ENCODE results near the gene TRAM2.

TRAM2 gene

GRCh38 chr6:52522655-52523054, 54.2 kb downstream of the TRAM2 start:
- H3K4me3 ChIP-seq (ENCODE audit: low read depth, low read length): no peak overlapping the region
- TF ChIP-seq, protein P1, sequence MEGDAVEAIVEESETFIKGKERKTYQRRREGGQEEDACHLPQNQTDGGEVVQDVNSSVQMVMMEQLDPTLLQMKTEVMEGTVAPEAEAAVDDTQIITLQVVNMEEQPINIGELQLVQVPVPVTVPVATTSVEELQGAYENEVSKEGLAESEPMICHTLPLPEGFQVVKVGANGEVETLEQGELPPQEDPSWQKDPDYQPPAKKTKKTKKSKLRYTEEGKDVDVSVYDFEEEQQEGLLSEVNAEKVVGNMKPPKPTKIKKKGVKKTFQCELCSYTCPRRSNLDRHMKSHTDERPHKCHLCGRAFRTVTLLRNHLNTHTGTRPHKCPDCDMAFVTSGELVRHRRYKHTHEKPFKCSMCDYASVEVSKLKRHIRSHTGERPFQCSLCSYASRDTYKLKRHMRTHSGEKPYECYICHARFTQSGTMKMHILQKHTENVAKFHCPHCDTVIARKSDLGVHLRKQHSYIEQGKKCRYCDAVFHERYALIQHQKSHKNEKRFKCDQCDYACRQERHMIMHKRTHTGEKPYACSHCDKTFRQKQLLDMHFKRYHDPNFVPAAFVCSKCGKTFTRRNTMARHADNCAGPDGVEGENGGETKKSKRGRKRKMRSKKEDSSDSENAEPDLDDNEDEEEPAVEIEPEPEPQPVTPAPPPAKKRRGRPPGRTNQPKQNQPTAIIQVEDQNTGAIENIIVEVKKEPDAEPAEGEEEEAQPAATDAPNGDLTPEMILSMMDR (IDR thresholded peaks at IDR 0.05; ENCODE audit: low read depth, low read length): no peak

GRCh38 chr6:52522151-52522626, 54.7 kb downstream of the TRAM2 start:
- no peak overlapping the region; the same call in 1 of the 2 replicates for H3K4me3 ChIP-seq (ENCODE audit: low read depth, low read length)
- TF ChIP-seq, protein P1 (IDR thresholded peaks at IDR 0.05; ENCODE audit: low read depth, low read length): no peak

DNA sequence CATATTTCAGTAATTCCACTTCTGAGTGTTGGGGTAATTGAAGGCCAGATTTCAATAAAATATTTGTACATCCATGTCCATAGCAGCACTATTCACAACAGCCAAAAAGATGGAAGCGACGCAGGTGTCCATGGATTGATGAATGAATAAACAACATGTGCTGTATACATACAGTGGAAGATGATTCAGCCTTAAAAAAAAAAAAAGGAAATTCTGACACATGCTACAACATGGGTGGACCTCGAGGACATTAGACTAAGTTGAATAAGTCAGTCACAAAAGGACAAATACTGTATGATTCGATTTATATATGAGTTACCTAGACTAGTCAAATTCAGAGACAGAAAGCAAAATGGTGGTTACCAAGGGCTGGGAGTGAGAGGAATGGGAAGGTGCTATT, 57.2 kb downstream of the TRAM2 start:
- TF ChIP-seq, protein P1 (IDR thresholded peaks at IDR 0.05; ENCODE audit: low read depth, low read length): no peak
- no peak overlapping the region for H3K4me3 ChIP-seq (ENCODE audit: low read depth, low read length)

GRCh38 chr6:52518279-52518945, 58.4 kb downstream of the TRAM2 start:
- H3K4me3 ChIP-seq (ENCODE audit: low read depth, low read length): no peak overlapping the region
- TF ChIP-seq, protein P1 (IDR thresholded peaks at IDR 0.05; ENCODE audit: low read depth, low read length): no peak

GRCh38 chr6:52517502-52518278, 59.2 kb downstream of the TRAM2 start:
- no peak overlapping the region; the same call in 1 of the 2 replicates for H3K4me3 ChIP-seq (ENCODE audit: low read depth, low read length)
- TF ChIP-seq, protein P1 (IDR thresholded peaks at IDR 0.05; ENCODE audit: low read depth, low read length): no peak

DNA sequence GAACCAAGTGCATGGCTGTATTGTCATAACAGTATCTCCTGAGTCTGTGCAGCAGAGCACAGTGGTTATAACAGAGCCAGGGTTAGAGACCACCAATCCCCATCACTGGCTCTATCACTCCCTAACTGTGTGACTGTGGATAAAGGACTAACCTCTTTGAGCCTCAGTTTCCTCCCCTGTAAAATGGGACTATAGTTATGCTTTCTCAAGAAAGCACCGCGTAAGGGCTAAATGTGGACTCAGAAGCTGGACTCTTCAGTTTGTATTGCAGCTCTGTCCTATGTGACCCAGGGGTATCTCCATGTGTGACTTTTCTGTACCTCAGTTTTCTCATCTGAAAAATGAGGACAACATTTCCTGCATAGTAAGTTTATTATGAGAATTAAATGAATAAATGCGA, 59.9 kb downstream of the TRAM2 start:
- no peak overlapping the region for H3K4me3 ChIP-seq (ENCODE audit: low read depth, low read length)
- TF ChIP-seq, protein P1 (IDR thresholded peaks at IDR 0.05; ENCODE audit: low read depth, low read length): no peak

DNA sequence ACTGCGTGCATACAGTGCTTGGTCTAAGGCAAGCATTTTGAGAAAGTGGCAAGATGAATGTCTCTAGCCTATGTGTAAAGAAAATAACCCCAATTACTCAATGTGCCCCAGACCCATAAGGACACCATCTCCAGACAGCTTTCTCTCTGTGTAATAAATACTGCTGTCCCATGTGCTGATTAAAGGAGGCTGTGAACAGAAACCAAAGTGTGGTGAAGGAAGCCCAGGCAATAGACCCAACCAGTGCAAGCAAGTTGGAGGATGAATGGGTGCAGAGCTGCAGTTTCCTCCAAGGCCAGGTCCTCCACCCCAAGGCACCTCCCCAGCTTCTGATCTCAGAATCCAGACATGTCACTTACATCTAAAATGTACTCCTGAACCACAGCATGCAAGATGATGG, 60.6 kb downstream of the TRAM2 start:
- H3K4me3 ChIP-seq (ENCODE audit: low read depth, low read length): no peak overlapping the region
- TF ChIP-seq, protein P1 (IDR thresholded peaks at IDR 0.05; ENCODE audit: low read depth, low read length): no peak

All from WI38 (cell line).